SK-N-MC (cell line): Measurements from ENCODE around the gene SLC9C1.

Experiments
- EZH2 ChIP-seq: fragments of 200-600 bp; sonication (generic); IDR thresholded peaks from one replicate; pipeline ENCODE4 v1.6.1; 2017; ENCODE audit warnings: antibody characterized with exemption
- POLR2AphosphoS5 ChIP-seq: IDR thresholded peaks from 2 replicates; pipeline ENCODE4 v1.6.1; 2012; ENCODE audit warnings: mild to moderate bottlenecking, low read depth, low read length, borderline replicate concordance

- TF ChIP-seq EZH2 (no peak), POLR2AphosphoS5 (no peak)
Observed at GRCh38 chr3:112230033-112230432, 64.0 kb downstream of the SLC9C1 start.
